IMR-90 (cell line): Measurements from ENCODE around the gene SYNRG. TPM values are rescaled to one million over a fixed set of nuclear protein-coding genes. Genes with fewer than 3 reads are reported as not detected.

ENCODE experiments used
- ATAC-seq: fragments of 200-7000 bp; cut with Tn5 transposase; 2 replicates; pipeline ENCODE4 v1.9.1; 2020; ENCODE audit warnings: low read depth, mild to moderate bottlenecking, moderate library complexity
- BruUV-seq: library from RNA; stranded (reverse); fragments of 400-500 nt; replicated peaks from 2 replicates; lab custom pipeline; 2021; lab: Mats Ljungman, UMichigan
- CTCF ChIA-PET: fragments of 300-600 bp; formaldehyde crosslinking; extraction: SDS; loops from one replicate; lab custom pipeline; 2021; ENCODE audit warnings: antibody characterized with exemption; lab: Yijun Ruan, JAX
- POLR2A ChIA-PET: fragments of 300-600 bp; sonication (Branson Sonifier 250); formaldehyde crosslinking; loops from one replicate; lab custom pipeline; 2022; ENCODE audit warnings: antibody characterized with exemption; ENCODE audit not compliant: unreplicated experiment; lab: Charles Lee
- DNase-seq: peaks from one replicate; pipeline ENCODE4 v3.0.0; 2013
- H2AFZ ChIP-seq: replicated peaks from 2 replicates; pipeline ENCODE3; 2013; ENCODE audit warnings: low read length, mild to moderate bottlenecking; ENCODE audit not compliant: poor library complexity
- H2AK5ac ChIP-seq: 2 replicates; pipeline ENCODE4 v1.6.1; 2013; ENCODE audit warnings: low read depth, low read length, inconsistent platforms
- H2AK9ac ChIP-seq: replicated peaks from 2 replicates; pipeline ENCODE3; 2013; ENCODE audit warnings: mild to moderate bottlenecking, low read depth, low read length, moderate library complexity; ENCODE audit not compliant: poor library complexity
- H2BK120ac ChIP-seq: 2 replicates; pipeline ENCODE4 v1.6.1; 2013; ENCODE audit warnings: low read depth, low read length, inconsistent platforms
- H2BK15ac ChIP-seq: 3 replicates; pipeline ENCODE4 v1.6.1; 2013; ENCODE audit warnings: low read depth, low read length, inconsistent platforms
- H2BK20ac ChIP-seq: 2 replicates; pipeline ENCODE4 v1.6.1; 2013; ENCODE audit warnings: low read depth, mild to moderate bottlenecking, inconsistent platforms, low read length, moderate library complexity
- H2BK5ac ChIP-seq: 2 replicates; pipeline ENCODE4 v1.6.1; 2013; ENCODE audit warnings: mild to moderate bottlenecking, low read depth, low read length, inconsistent platforms; ENCODE audit not compliant: poor library complexity, severe bottlenecking
- H3K14ac ChIP-seq: replicated peaks from 2 replicates; pipeline ENCODE4 v1.6.1; 2013; ENCODE audit warnings: low read depth, low read length, inconsistent platforms
- H3K18ac ChIP-seq: 2 replicates; pipeline ENCODE4 v1.6.1; 2013; ENCODE audit warnings: low read depth, low read length, control low read depth
- H3K23ac ChIP-seq: 2 replicates; pipeline ENCODE4 v1.6.1; 2013; ENCODE audit warnings: low read depth, low read length, inconsistent platforms
- H3K27ac ChIP-seq: 2 replicates; pipeline ENCODE4 v1.5.1; 2013; ENCODE audit warnings: mild to moderate bottlenecking, control low read depth, low read length; ENCODE audit not compliant: insufficient read depth
- H3K27me3 ChIP-seq: 2 replicates; pipeline ENCODE4 v1.6.1; 2013; ENCODE audit warnings: low read length; ENCODE audit not compliant: control insufficient read depth, insufficient read depth
- H3K36me3 ChIP-seq: 2 replicates; pipeline ENCODE4 v1.6.1; 2013; ENCODE audit warnings: low read length, mixed read lengths; ENCODE audit not compliant: control insufficient read depth, insufficient read depth
- H3K4ac ChIP-seq: 2 replicates; pipeline ENCODE4 v1.6.1; 2013; ENCODE audit warnings: low read depth, low read length, inconsistent platforms
- H3K4me1 ChIP-seq: 2 replicates; pipeline ENCODE4 v1.6.1; 2013; ENCODE audit warnings: low read length, mixed read lengths; ENCODE audit not compliant: control insufficient read depth, insufficient read depth
- H3K4me2 ChIP-seq: 2 replicates; pipeline ENCODE4 v1.6.1; 2013; ENCODE audit warnings: low read depth, mild to moderate bottlenecking, control low read depth, low read length, moderate library complexity
- H3K4me3 ChIP-seq: 2 replicates; pipeline ENCODE4 v1.5.1; 2013; ENCODE audit warnings: low read depth, mild to moderate bottlenecking, control low read depth, low read length, moderate library complexity; ENCODE audit not compliant: insufficient read depth
- H3K56ac ChIP-seq: 2 replicates; pipeline ENCODE4 v1.6.1; 2013; ENCODE audit warnings: low read length, inconsistent platforms; ENCODE audit not compliant: insufficient read depth; ENCODE audit errors: extremely low read depth
- H3K79me1 ChIP-seq, 2 experiments: 2 replicates each; pipeline ENCODE4 v1.6.1; 2013; ENCODE audit warnings: low read length in 2 of 2, inconsistent platforms in 1 of 2, low read depth in 1 of 2
- H3K9ac ChIP-seq: 2 replicates; pipeline ENCODE4 v1.6.1; 2013; ENCODE audit warnings: low read depth, low read length, control low read depth
- H3K9me1 ChIP-seq: 2 replicates; pipeline ENCODE4 v1.6.1; 2013; ENCODE audit warnings: low read length, inconsistent platforms; ENCODE audit not compliant: insufficient read depth
- H3K9me3 ChIP-seq: 2 replicates; pipeline ENCODE4 v1.6.1; 2013; ENCODE audit warnings: low read length; ENCODE audit not compliant: control insufficient read depth, insufficient read depth
- H4K20me1 ChIP-seq: 2 replicates; pipeline ENCODE4 v1.6.1; 2013; ENCODE audit warnings: low read length, inconsistent platforms; ENCODE audit not compliant: insufficient read depth
- H4K5ac ChIP-seq: 2 replicates; pipeline ENCODE4 v1.6.1; 2013; ENCODE audit warnings: mild to moderate bottlenecking, low read depth, low read length, control low read depth
- H4K8ac ChIP-seq, 2 experiments: 2 replicates each; pipeline ENCODE4 v1.6.1; 2013; ENCODE audit warnings: low read depth in 2 of 2, low read length in 2 of 2, control low read depth in 1 of 2, inconsistent platforms in 1 of 2
- H4K91ac ChIP-seq: 2 replicates; pipeline ENCODE4 v1.6.1; 2013; ENCODE audit warnings: low read depth, low read length, inconsistent platforms; ENCODE audit not compliant: insufficient read depth
- BHLHE40 ChIP-seq: fragments of 150-350 bp; IDR thresholded peaks from 2 replicates; pipeline ENCODE4 v1.6.1; 2016; ENCODE audit warnings: mild to moderate bottlenecking, low read depth, low read length
- CHD1 ChIP-seq: IDR thresholded peaks from 2 replicates; pipeline ENCODE4 v1.6.1; 2012; ENCODE audit warnings: low read depth, low read length, improper control_type of control experiment
- FOS ChIP-seq: fragments of 150-350 bp; IDR thresholded peaks from 2 replicates; pipeline ENCODE4 v1.6.1; 2016; ENCODE audit warnings: low read depth, low read length
- MAFK ChIP-seq: IDR thresholded peaks from 2 replicates; pipeline ENCODE4 v1.6.1; 2012; ENCODE audit warnings: low read depth, low read length, improper control_type of control experiment
- MAZ ChIP-seq: IDR thresholded peaks from 2 replicates; pipeline ENCODE4 v1.6.1; 2012; ENCODE audit warnings: low read depth, mild to moderate bottlenecking, low read length, improper control_type of control experiment, moderate library complexity, borderline replicate concordance
- MXI1 ChIP-seq: IDR thresholded peaks from 2 replicates; pipeline ENCODE4 v1.6.1; 2012; ENCODE audit warnings: low read depth, mild to moderate bottlenecking, low read length, moderate library complexity, borderline replicate concordance
- POLR2A ChIP-seq: IDR thresholded peaks from 2 replicates; pipeline ENCODE4 v1.6.1; 2012; ENCODE audit warnings: mild to moderate bottlenecking, low read depth, low read length
- RAD21 ChIP-seq: IDR thresholded peaks from 2 replicates; pipeline ENCODE4 v1.6.1; 2012; ENCODE audit warnings: low read length, improper control_type of control experiment
- RCOR1 ChIP-seq: IDR thresholded peaks from 2 replicates; pipeline ENCODE4 v1.6.1; 2012; ENCODE audit warnings: mild to moderate bottlenecking, low read length, improper control_type of control experiment; ENCODE audit not compliant: insufficient replicate concordance
- RFX5 ChIP-seq: IDR thresholded peaks from 2 replicates; pipeline ENCODE4 v1.8.0; 2012; ENCODE audit warnings: low read depth, mild to moderate bottlenecking, low read length, moderate library complexity
- SMC3 ChIP-seq: fragments of 150-350 bp; IDR thresholded peaks from 2 replicates; pipeline ENCODE4 v1.6.1; 2016; ENCODE audit warnings: low read depth, mild to moderate bottlenecking, antibody characterized with exemption, low read length, moderate library complexity
- dilution Hi-C: fragments of 300-500 bp; cut with HindIII; formaldehyde crosslinking; loops from one replicate; pipeline ENCODE4 v1.14.3; 2018; ENCODE audit warnings: low sequenced_read_pairs; ENCODE audit not compliant: unreplicated experiment
- in situ Hi-C: fragments of 300-500 bp; cut with MboI; formaldehyde crosslinking; loops from 3 replicates; pipeline ENCODE4 v1.14.3; 2019; ENCODE audit warnings: low sequenced_read_pairs, inconsistent platforms, mixed read lengths
- intact Hi-C: fragments of 100-400 bp; cut with micrococcal nuclease; formaldehyde crosslinking; loops from 2 replicates; pipeline ENCODE4 v1.10.0; 2022
- polyA plus RNA-seq, 3 experiments: library from polyadenylated mRNA; depleted of rRNA; stranded (reverse); fragments of >200 nt; gene quantifications; 2 replicates each; pipeline ENCODE4 v1.2.3, GENCODE V29; 2012; ENCODE audit warnings: low replicate concordance in 1 of 3
- total RNA-seq: library from RNA; depleted of rRNA; stranded (reverse); fragments of >200 nt; gene quantifications from 2 replicates; pipeline ENCODE4 v1.2.3, GENCODE V29; 2012
- TF ChIP-seq, protein P1 (sequence below): conservative IDR thresholded peaks from 2 replicates; pipeline ENCODE4 v1.5.1; 2012; ENCODE audit warnings: mild to moderate bottlenecking, low read depth, low read length, improper control_type of control experiment
- TF ChIP-seq, protein P2 (sequence below): fragments of 150-350 bp; IDR thresholded peaks from 2 replicates; pipeline ENCODE4 v1.6.1; 2017; ENCODE audit warnings: mild to moderate bottlenecking, antibody characterized with exemption, low read length, low read depth

SYNRG gene
- total and polyA plus RNA-seq, 2 of the 4 experiments (the other 2 are of a cell fraction) = 11.7 to 15.2 TPM

DNA sequence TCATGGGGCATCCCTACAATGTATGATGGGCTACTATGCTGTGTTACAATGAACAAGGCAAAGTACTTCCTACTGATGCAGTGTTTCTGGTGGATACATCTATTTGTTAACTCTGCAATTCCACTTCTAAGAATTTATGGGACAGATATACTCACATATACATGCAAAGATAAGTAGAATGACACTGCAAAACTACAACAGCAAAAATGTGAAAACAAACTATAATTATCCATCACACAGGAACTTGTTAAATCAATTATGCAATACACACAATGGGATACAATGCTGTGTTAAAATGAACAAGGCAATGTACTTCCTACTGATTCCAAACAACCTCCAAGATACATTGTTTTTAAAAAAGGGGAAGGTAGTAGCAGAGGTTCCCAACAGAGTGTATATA is 30.8 kb upstream of the SYNRG start (continued):
- TF ChIP-seq SMC3 = no peak
- TF ChIP-seq, protein P1, sequence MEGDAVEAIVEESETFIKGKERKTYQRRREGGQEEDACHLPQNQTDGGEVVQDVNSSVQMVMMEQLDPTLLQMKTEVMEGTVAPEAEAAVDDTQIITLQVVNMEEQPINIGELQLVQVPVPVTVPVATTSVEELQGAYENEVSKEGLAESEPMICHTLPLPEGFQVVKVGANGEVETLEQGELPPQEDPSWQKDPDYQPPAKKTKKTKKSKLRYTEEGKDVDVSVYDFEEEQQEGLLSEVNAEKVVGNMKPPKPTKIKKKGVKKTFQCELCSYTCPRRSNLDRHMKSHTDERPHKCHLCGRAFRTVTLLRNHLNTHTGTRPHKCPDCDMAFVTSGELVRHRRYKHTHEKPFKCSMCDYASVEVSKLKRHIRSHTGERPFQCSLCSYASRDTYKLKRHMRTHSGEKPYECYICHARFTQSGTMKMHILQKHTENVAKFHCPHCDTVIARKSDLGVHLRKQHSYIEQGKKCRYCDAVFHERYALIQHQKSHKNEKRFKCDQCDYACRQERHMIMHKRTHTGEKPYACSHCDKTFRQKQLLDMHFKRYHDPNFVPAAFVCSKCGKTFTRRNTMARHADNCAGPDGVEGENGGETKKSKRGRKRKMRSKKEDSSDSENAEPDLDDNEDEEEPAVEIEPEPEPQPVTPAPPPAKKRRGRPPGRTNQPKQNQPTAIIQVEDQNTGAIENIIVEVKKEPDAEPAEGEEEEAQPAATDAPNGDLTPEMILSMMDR = no peak
- no peak for TF ChIP-seq POLR2A
- TF ChIP-seq CHD1 = no peak

DNA sequence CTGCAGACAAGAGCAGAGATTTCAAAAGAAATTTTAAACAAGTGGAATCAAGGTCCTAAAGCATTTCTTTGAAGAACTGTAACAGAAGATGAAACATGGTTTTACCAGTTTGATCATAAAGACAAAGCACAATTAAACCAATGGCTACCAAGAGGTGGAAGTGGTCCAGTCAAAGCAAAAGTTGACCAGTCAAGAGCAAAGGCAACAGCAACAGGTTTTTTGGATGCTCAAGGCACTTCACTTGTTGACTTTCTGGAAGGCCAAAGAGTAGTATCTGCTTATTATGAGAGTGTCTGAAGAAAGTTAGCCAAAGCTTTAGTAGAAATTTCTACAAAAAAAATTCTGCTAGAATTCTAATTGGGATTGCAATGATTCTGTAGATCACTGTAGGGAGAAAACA is 28.7 kb upstream of the SYNRG start:
- Histone ChIP-seq H3K56ac (no peak overlapping the region), H3K4me1 (peaks cover 1% of the 10 kb centered on the region; the same call in 1 of the 2 replicates), H2BK120ac (no peak overlapping the region), H3K18ac (no peak overlapping the region), H4K91ac (no peak overlapping the region), H3K4me3 (no peak overlapping the region), H2AFZ (no peak overlapping the region), H4K5ac (no peak overlapping the region), H3K14ac (no peak overlapping the region), H2AK5ac (no peak overlapping the region), H2BK20ac (no peak overlapping the region), H3K27ac (no peak overlapping the region), H3K27me3 (no peaks in the 10 kb centered on the region), H3K4me2 (no peak overlapping the region), H3K9me1 (no peaks in the 10 kb centered on the region), H3K79me1 (peaks cover 11 to 66% of the 10 kb centered on the region in 2 experiments; a peak in 3 of 4 replicates), H3K23ac (no peak overlapping the region), H3K36me3 (peaks cover 13% of the 10 kb centered on the region), H4K20me1 (peaks cover 4% of the 10 kb centered on the region; the same call in 1 of the 2 replicates), H2BK5ac (no peak overlapping the region), H2BK15ac (no peak overlapping the region), H3K4ac (no peak overlapping the region), H2AK9ac (no peak overlapping the region), H3K9ac (no peak overlapping the region), H4K8ac (no peak overlapping the region), H3K9me3 (no peaks in the 10 kb centered on the region)
- in situ Hi-C loops = loop anchor here (25.0 kb wide), 1 partner anchor 649 kb away; the partner anchor contains the start of gene MRPL45
- ChIA-PET POLR2A (no interaction called here), CTCF (interaction anchor here (1.1 kb wide), 1 partner anchor 265 kb away, joined by 4 read pairs; no protein-coding TSS in a partner anchor)
- BruUV-seq = no TSS peak
- dilution Hi-C loops = no loop called here
- ATAC-seq = no peak
- intact Hi-C loops = no loop called here
- DNase-seq = no peak
- TF ChIP-seq MAZ (no peak), CHD1 (no peak), MAFK (no peak), RAD21 (no peak), BHLHE40 (no peak), RCOR1 (no peak), FOS (no peak), POLR2A (no peak), MXI1 (no peak), RFX5 (no peak)
- TF ChIP-seq, protein P2, sequence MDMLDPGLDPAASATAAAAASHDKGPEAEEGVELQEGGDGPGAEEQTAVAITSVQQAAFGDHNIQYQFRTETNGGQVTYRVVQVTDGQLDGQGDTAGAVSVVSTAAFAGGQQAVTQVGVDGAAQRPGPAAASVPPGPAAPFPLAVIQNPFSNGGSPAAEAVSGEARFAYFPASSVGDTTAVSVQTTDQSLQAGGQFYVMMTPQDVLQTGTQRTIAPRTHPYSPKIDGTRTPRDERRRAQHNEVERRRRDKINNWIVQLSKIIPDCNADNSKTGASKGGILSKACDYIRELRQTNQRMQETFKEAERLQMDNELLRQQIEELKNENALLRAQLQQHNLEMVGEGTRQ = no peak
- TF ChIP-seq, protein P1 = no peak
